HEK293 (cell line): ENCODE data around the gene INPP4B.

ENCODE experiments used
- CTCF ChIA-PET: fragments of 350-600 bp; formaldehyde crosslinking; extraction: SDS; loops from one replicate; lab custom pipeline; 2021; ENCODE audit warnings: antibody characterized with exemption; lab: Yijun Ruan, JAX
- POLR2A ChIA-PET: fragments of 300-600 bp; formaldehyde crosslinking; extraction: SDS; loops from one replicate; lab custom pipeline; 2020; ENCODE audit warnings: antibody characterized with exemption, inconsistent platforms; lab: Yijun Ruan, JAX
- H3K27ac ChIP-seq: fragments of 200-500 bp; sonication (Bioruptor generic); 2 replicates; pipeline ENCODE4 v1.5.1; 2014; ENCODE audit warnings: low read depth, low read length, control low read depth, inconsistent platforms; ENCODE audit errors: extremely low read depth
- H3K36me3 ChIP-seq, 2 experiments: fragments of 200-500 bp in 1 of 2; sonication (Bioruptor generic) in 1 of 2; 1 replicate in 1 of 2; 2 replicates in 1 of 2; pipeline ENCODE4 v1.5.1; 2014 to 2017; ENCODE audit warnings: inconsistent platforms in 2 of 2, low read length in 2 of 2; ENCODE audit not compliant: control insufficient read depth in 2 of 2, insufficient read depth in 1 of 2
- H3K4me1 ChIP-seq: fragments of 200-500 bp; sonication (Bioruptor generic); 2 replicates; pipeline ENCODE4 v1.5.1; 2014; ENCODE audit warnings: mild to moderate bottlenecking, low read length, inconsistent platforms; ENCODE audit not compliant: control insufficient read depth, insufficient read depth
- H3K4me3 ChIP-seq: 2 replicates; pipeline ENCODE4 v1.5.1; 2011; ENCODE audit warnings: low read depth, mild to moderate bottlenecking, control low read depth, low read length, moderate library complexity
- H3K9me3 ChIP-seq: fragments of 200-500 bp; sonication (Bioruptor generic); 2 replicates; pipeline ENCODE4 v1.5.1; 2014; ENCODE audit warnings: low read depth, low read length, inconsistent platforms; ENCODE audit not compliant: control insufficient read depth, insufficient read depth
- GLIS2 ChIP-seq: fragments of 450-650 bp; formaldehyde crosslinking; IDR thresholded peaks from 2 replicates; pipeline ENCODE4 v1.5.1; 2016; ENCODE audit warnings: missing biosample characterization, missing genetic modification characterization
- MEIS1 ChIP-seq: sonication (generic); formaldehyde crosslinking; IDR thresholded peaks from 2 replicates; pipeline ENCODE4 v1.8.1; 2022; ENCODE audit warnings: missing genetic modification reagents, mild to moderate bottlenecking, borderline replicate concordance
- MZF1 ChIP-seq: fragments of 450-650 bp; formaldehyde crosslinking; IDR thresholded peaks from 2 replicates; pipeline ENCODE4 v1.5.1; 2017; ENCODE audit warnings: missing biosample characterization, missing genetic modification characterization, borderline replicate concordance
- PRDM2 ChIP-seq: fragments of 450-650 bp; formaldehyde crosslinking; IDR thresholded peaks from 2 replicates; pipeline ENCODE4 v1.5.1; 2016; ENCODE audit warnings: missing biosample characterization, missing genetic modification characterization, borderline replicate concordance
- ZBTB21 ChIP-seq: fragments of 450-650 bp; formaldehyde crosslinking; IDR thresholded peaks from 2 replicates; pipeline ENCODE4 v1.5.1; 2017; ENCODE audit warnings: missing biosample characterization, missing genetic modification characterization
- ZNF133 ChIP-seq: fragments of 450-650 bp; formaldehyde crosslinking; IDR thresholded peaks from 2 replicates; pipeline ENCODE4 v1.5.1; 2016; ENCODE audit warnings: missing biosample characterization, missing genetic modification characterization
- ZNF146 ChIP-seq: fragments of 450-650 bp; formaldehyde crosslinking; IDR thresholded peaks from 2 replicates; pipeline ENCODE4 v1.5.1; 2016; ENCODE audit warnings: missing biosample characterization, missing genetic modification characterization
- ZNF354C ChIP-seq: fragments of 450-650 bp; formaldehyde crosslinking; IDR thresholded peaks from 2 replicates; pipeline ENCODE4 v1.5.1; 2016; ENCODE audit warnings: missing biosample characterization, missing genetic modification characterization, low read depth, borderline replicate concordance
- ZNF404 ChIP-seq: fragments of 450-650 bp; formaldehyde crosslinking; IDR thresholded peaks from 2 replicates; pipeline ENCODE4 v1.5.1; 2017; ENCODE audit warnings: missing biosample characterization, missing genetic modification characterization
- ZNF518A ChIP-seq: fragments of 450-650 bp; formaldehyde crosslinking; conservative IDR thresholded peaks from 2 replicates; pipeline ENCODE4 v1.5.1; 2016; ENCODE audit warnings: low read depth, missing biosample characterization, missing genetic modification characterization
- ZNF660 ChIP-seq: fragments of 450-650 bp; IDR thresholded peaks from 2 replicates; pipeline ENCODE4 v1.5.1; 2018; ENCODE audit warnings: missing biosample characterization, mild to moderate bottlenecking, missing genetic modification characterization
- ZNF677 ChIP-seq: fragments of 450-650 bp; IDR thresholded peaks from 2 replicates; pipeline ENCODE4 v1.5.0; 2018; ENCODE audit warnings: missing biosample characterization, mild to moderate bottlenecking, missing genetic modification characterization, moderate library complexity
- ZNF791 ChIP-seq: fragments of 450-650 bp; formaldehyde crosslinking; IDR thresholded peaks from 2 replicates; pipeline ENCODE4 v1.5.1; 2016; ENCODE audit warnings: missing biosample characterization, missing genetic modification characterization
- TF ChIP-seq, protein P1 (sequence below): fragments of 450-650 bp; formaldehyde crosslinking; IDR thresholded peaks from 2 replicates; pipeline ENCODE4 v1.5.1; 2016; ENCODE audit warnings: missing biosample characterization, missing genetic modification characterization, low read depth
- TF ChIP-seq, protein P2 (sequence below): fragments of 450-650 bp; IDR thresholded peaks from 2 replicates; pipeline ENCODE4 v1.5.1; 2018; ENCODE audit warnings: missing biosample characterization, missing genetic modification characterization
- TF ChIP-seq, protein P3 (sequence below): fragments of 450-650 bp; formaldehyde crosslinking; IDR thresholded peaks from 2 replicates; pipeline ENCODE4 v1.5.1; 2016; ENCODE audit warnings: missing biosample characterization, missing genetic modification characterization
- TF ChIP-seq, protein P4 (sequence below): fragments of 450-650 bp; formaldehyde crosslinking; optimal IDR thresholded peaks from 2 replicates; pipeline ENCODE3; 2016; ENCODE audit warnings: missing biosample characterization, mild to moderate bottlenecking, missing genetic modification characterization
- TF ChIP-seq, protein P5 (sequence below): fragments of 450-650 bp; formaldehyde crosslinking; IDR thresholded peaks from 2 replicates; pipeline ENCODE4 v1.5.1; 2016; ENCODE audit warnings: missing biosample characterization, missing genetic modification characterization, low read depth

INPP4B gene

DNA sequence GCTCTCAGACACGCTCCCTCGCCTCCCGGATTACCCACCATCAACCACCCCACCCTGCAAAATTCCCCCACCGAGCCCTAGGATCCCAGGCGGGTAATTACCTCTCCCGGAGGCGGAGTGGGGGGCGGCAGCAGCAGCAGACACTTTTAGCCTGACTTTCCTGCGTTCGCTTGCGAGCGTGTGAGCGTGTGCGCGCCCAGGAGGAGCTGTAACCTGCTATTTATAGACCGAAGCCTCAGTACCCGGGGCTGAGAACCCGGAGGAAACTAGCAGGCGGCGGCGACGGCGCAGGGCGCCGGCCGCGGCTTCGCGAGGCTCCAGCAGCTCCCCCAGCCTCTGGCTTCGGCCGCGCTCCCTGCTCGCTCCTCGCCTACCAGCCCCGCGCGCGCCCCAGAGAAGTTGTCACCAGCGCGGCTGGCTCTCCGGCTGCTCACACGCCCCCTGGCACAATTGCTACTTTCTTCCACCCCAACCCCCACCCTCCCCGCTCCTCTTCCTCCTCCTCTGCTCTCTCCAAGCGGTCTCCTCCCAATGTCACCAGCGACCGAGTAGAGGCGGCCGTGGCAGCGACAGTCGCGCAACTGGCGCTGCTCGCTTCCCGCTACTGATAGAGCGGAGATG lies at the start of gene INPP4B:
INPP4B (minus strand) TSS at position 194 of the 621 bp plus-strand sequence.
- no peaks in the 10 kb centered on the region for H3K9me3 ChIP-seq
- peak within 1 kb of the TSS; percentile 57 for H3K4me3 ChIP-seq
- CTCF ChIA-PET: interaction anchor here (0.7 to 1.4 kb wide), 4 partner anchors 103 to 719 kb away, joined by 3 to 5 read pairs (median 4); no protein-coding TSS in a partner anchor
- no peaks in the 10 kb centered on the region for H3K36me3 ChIP-seq
- POLR2A ChIA-PET: no interaction called here
- peak within 1 kb of the TSS; percentile 45; the same call in 1 of the 2 replicates for H3K27ac ChIP-seq
- no peaks in the 10 kb centered on the region for H3K4me1 ChIP-seq
- TF ChIP-seq ZBTB21 (tag by site-specific recombination) (no peak), ZNF404 (tag by site-specific recombination) (no peak), ZNF354C (no peak), GLIS2 (tag by site-specific recombination) (peak; percentile 56; the same call in 1 of the 2 replicates), MZF1 (tag by site-specific recombination) (no peak), PRDM2 (tag by site-specific recombination) (no peak), ZNF660 (tag by site-specific recombination) (0 out of 2 replicates have a peak, but pooled peaks have one; percentile 40), ZNF146 (no peak), ZNF133 (tag by site-specific recombination) (no peak), ZNF518A (no peak), ZNF791 (no peak), ZNF677 (no peak), MEIS1 (CRISPR knock-in tag) (no peak)
- TF ChIP-seq, protein P1, sequence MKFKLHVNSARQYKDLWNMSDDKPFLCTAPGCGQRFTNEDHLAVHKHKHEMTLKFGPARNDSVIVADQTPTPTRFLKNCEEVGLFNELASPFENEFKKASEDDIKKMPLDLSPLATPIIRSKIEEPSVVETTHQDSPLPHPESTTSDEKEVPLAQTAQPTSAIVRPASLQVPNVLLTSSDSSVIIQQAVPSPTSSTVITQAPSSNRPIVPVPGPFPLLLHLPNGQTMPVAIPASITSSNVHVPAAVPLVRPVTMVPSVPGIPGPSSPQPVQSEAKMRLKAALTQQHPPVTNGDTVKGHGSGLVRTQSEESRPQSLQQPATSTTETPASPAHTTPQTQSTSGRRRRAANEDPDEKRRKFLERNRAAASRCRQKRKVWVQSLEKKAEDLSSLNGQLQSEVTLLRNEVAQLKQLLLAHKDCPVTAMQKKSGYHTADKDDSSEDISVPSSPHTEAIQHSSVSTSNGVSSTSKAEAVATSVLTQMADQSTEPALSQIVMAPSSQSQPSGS (tag by site-specific recombination): no peak
- TF ChIP-seq, protein P2, sequence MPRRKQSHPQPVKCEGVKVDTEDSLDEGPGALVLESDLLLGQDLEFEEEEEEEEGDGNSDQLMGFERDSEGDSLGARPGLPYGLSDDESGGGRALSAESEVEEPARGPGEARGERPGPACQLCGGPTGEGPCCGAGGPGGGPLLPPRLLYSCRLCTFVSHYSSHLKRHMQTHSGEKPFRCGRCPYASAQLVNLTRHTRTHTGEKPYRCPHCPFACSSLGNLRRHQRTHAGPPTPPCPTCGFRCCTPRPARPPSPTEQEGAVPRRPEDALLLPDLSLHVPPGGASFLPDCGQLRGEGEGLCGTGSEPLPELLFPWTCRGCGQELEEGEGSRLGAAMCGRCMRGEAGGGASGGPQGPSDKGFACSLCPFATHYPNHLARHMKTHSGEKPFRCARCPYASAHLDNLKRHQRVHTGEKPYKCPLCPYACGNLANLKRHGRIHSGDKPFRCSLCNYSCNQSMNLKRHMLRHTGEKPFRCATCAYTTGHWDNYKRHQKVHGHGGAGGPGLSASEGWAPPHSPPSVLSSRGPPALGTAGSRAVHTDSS (tag by site-specific recombination): peak; percentile 69
- TF ChIP-seq, protein P3, sequence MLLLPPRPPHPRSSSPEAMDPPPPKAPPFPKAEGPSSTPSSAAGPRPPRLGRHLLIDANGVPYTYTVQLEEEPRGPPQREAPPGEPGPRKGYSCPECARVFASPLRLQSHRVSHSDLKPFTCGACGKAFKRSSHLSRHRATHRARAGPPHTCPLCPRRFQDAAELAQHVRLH: no peak
- TF ChIP-seq, protein P4, sequence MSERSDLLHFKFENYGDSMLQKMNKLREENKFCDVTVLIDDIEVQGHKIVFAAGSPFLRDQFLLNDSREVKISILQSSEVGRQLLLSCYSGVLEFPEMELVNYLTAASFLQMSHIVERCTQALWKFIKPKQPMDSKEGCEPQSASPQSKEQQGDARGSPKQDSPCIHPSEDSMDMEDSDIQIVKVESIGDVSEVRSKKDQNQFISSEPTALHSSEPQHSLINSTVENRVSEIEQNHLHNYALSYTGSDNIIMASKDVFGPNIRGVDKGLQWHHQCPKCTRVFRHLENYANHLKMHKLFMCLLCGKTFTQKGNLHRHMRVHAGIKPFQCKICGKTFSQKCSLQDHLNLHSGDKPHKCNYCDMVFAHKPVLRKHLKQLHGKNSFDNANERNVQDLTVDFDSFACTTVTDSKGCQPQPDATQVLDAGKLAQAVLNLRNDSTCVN (tag by site-specific recombination): peak; percentile 77
- TF ChIP-seq, protein P5, sequence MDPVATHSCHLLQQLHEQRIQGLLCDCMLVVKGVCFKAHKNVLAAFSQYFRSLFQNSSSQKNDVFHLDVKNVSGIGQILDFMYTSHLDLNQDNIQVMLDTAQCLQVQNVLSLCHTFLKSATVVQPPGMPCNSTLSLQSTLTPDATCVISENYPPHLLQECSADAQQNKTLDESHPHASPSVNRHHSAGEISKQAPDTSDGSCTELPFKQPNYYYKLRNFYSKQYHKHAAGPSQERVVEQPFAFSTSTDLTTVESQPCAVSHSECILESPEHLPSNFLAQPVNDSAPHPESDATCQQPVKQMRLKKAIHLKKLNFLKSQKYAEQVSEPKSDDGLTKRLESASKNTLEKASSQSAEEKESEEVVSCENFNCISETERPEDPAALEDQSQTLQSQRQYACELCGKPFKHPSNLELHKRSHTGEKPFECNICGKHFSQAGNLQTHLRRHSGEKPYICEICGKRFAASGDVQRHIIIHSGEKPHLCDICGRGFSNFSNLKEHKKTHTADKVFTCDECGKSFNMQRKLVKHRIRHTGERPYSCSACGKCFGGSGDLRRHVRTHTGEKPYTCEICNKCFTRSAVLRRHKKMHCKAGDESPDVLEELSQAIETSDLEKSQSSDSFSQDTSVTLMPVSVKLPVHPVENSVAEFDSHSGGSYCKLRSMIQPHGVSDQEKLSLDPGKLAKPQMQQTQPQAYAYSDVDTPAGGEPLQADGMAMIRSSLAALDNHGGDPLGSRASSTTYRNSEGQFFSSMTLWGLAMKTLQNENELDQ: no peak
